Measurements from ENCODE around the gene C1QTNF9.
"Not testable (repeated sequence)": the region's sequence is repeated elsewhere in the genome, so short reads cannot be mapped to it uniquely, and the experiment has no call there.

C1QTNF9 gene

DNA sequence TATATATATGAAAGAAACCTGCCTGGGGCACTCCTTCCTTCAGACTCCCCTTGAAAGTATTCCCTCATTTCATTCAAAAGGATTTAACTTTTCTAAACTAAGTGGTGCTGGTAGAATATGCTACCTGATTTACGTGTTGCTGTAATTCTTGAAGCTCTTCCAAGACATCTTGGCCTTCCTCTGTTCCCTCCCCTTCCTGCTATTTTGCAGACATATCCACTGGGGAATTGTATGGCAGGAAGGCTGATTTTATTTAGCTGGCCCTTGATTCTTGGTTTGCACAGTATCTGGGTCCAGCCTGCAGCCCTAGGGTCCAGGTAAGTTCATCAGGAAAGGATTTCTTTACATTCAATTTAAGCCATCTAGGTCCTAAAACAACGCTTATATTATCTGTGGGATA, at the start of gene C1QTNF9:
Gene C1QTNF9, plus strand, starts transcription at position 281 of the 400 bp plus-strand sequence. CDS start 6,424 bp downstream, outside the sequence.
- DNase-seq (ENCODE audit: low read depth in 4 of 4, low spot score in 1 of 4): not testable (repeated sequence)

GRCh38 chr13:24261566-24261965, 47.8 kb upstream of the C1QTNF9 start:
- DNase-seq (ENCODE audit: low read depth in 4 of 4, low spot score in 1 of 4): no peak

DNA sequence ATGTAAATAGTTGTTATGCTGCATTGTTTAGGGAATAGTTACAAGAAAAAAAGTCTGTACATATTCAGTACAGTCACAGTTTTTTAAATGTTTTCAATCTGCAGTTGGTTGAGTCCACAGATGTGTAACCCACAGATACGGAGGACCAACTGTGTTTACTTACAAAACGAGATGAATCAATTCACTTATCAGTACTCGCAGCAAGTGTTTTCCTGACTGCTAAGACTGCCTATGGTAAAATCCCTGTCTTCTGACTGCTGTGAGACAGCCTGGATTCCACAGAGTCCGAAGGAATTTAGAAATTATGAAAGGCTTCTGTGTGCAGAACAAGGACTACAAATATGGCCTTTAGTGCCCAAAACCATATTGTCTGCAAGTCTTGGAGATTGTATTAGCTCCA, 45.7 kb upstream of the C1QTNF9 start:
- no peak for DNase-seq (ENCODE audit: low read depth in 4 of 4, low spot score in 1 of 4)

GRCh38 chr13:24264976-24265375, 44.4 kb upstream of the C1QTNF9 start:
- DNase-seq (ENCODE audit: low read depth in 4 of 4, low spot score in 1 of 4): peak in 2 of 4 experiments; percentile 65 to 74

GRCh38 chr13:24265453-24265852, 43.9 kb upstream of the C1QTNF9 start:
- DNase-seq (ENCODE audit: low read depth in 4 of 4, low spot score in 1 of 4): no peak

- no peak for DNase-seq (ENCODE audit: low read depth in 4 of 4, low spot score in 1 of 4)
These were observed 42.1 kb upstream of the C1QTNF9 start for GRCh38 chr13:24267274-24267673.

DNA sequence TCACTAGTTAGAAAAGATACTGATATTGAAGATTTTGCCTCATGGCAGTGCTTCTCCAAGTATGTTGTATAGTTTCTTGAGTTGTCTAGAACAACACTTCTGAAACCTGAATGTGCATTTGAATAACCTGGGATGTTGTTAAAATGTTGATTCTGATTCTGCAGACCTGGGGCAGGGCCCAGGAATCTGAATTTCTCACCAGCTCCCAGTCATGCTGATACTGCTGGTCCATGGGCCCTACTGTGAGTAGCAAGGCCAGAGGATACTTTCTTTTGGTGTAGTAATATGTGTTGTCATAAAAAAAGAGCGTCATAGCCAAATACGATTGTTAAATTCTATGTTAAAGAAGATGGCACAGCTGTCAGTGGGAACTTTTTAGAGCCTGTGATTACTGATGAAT, 41.6 kb upstream of the C1QTNF9 start:
- DNase-seq (ENCODE audit: low read depth in 4 of 4, low spot score in 1 of 4): no peak

DNA sequence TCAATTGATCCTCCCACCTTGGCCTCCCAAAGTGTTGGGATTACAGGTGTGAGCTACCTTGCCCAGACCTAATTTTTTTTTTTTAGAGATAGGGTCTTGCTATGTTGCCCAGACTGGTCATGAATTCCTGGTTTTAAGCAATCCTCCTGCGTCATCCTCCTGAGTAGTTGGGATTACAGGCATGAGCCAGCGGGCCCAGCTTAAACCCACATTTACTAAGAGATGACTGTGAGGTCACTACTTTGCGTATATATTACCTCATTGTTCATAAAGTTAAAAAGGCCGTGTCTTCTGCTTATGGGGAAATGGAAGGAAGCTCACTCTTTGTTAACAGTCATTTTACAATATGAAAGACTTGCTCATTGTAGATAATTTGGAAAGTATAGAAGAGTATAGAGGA, 39.6 kb upstream of the C1QTNF9 start:
- no peak for DNase-seq (ENCODE audit: low read depth in 4 of 4, low spot score in 1 of 4)

GRCh38 chr13:24270639-24271141, 38.7 kb upstream of the C1QTNF9 start:
- peak in 1 of 4 experiments; percentile 38 for DNase-seq (ENCODE audit: low read depth in 4 of 4, low spot score in 1 of 4)

- DNase-seq (ENCODE audit: low read depth in 4 of 4, low spot score in 1 of 4): no peak
These were observed 38.2 kb upstream of the C1QTNF9 start for GRCh38 chr13:24271231-24271600.

- peak in 1 of 4 experiments; percentile 36 for DNase-seq (ENCODE audit: low read depth in 4 of 4, low spot score in 1 of 4)
These were observed 37.6 kb upstream of the C1QTNF9 start for GRCh38 chr13:24271601-24272451.

- no peak for DNase-seq (ENCODE audit: low read depth in 4 of 4, low spot score in 1 of 4)
These were observed 36.8 kb upstream of the C1QTNF9 start for GRCh38 chr13:24272452-24273161.

DNA sequence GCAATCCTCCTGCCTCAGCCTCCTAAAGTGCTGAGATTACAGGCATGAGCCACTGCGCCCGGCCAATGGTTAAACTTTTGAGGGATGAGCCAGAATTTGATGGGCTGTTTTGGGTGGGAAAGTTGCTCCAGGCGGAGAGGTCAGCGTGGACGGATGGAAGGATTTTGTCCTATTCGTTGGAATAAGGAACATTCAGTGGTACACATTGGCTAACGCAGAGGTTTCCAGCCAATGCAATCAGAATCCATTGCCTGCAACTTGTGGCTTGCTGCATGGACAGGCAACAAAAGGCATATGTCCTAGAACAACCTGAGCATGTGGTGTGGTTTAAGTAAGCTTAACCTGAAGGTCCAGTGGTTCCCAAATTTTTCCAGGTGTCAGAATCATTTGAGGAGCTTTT, 35.5 kb upstream of the C1QTNF9 start:
- DNase-seq (ENCODE audit: low read depth in 4 of 4, low spot score in 1 of 4): no peak

- peak in 2 of 4 experiments; percentile 51 to 60 for DNase-seq (ENCODE audit: low read depth in 4 of 4, low spot score in 1 of 4)
These were observed 34.8 kb upstream of the C1QTNF9 start for GRCh38 chr13:24274452-24275021.

DNA sequence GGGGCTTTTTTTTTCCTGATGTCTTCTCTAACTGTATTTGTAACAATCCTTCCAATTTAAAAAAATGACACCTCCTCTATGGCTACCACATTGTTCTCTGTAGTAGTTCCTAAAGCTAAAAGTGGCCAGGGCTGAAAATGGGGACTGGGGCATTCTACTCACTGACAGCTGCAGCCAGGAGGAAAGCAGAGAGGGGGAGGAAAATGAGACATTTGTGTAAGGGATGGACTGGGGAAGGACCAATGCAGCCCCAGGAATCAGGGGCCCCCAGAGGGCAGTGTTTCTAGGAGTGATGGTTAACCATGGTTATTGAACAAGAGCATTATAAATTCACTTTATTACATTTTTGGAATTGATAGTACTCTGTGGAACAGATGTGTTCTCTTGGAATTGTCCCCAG, 34.3 kb upstream of the C1QTNF9 start:
- no peak for DNase-seq (ENCODE audit: low read depth in 4 of 4, low spot score in 1 of 4)

- no peak for DNase-seq (ENCODE audit: low read depth in 4 of 4, low spot score in 1 of 4)
These were observed 33.1 kb upstream of the C1QTNF9 start for GRCh38 chr13:24276306-24276705.

DNA sequence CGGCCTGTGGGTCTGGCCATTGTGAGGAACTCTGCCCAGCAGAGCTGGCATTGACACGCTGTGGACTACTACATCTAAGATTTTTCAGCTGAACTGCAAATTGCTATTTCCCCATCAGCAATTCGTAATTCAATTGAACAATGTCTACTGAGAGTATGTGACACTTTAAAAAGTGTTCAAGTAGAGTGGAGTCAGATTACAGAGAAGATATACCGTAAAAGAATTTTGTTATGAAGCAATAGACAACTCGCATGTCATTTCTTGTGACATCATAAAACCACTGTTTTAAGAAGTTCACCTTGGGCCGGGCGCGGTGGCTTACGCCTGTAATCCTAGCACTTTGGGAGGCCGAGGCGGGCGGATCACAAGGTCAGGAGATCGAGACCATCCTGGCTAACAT, 32.5 kb upstream of the C1QTNF9 start:
- no peak for DNase-seq (ENCODE audit: low read depth in 4 of 4, low spot score in 1 of 4)

- no peak for DNase-seq (ENCODE audit: low read depth in 4 of 4, low spot score in 1 of 4)
These were observed 31.6 kb upstream of the C1QTNF9 start for GRCh38 chr13:24277761-24278160.

DNA sequence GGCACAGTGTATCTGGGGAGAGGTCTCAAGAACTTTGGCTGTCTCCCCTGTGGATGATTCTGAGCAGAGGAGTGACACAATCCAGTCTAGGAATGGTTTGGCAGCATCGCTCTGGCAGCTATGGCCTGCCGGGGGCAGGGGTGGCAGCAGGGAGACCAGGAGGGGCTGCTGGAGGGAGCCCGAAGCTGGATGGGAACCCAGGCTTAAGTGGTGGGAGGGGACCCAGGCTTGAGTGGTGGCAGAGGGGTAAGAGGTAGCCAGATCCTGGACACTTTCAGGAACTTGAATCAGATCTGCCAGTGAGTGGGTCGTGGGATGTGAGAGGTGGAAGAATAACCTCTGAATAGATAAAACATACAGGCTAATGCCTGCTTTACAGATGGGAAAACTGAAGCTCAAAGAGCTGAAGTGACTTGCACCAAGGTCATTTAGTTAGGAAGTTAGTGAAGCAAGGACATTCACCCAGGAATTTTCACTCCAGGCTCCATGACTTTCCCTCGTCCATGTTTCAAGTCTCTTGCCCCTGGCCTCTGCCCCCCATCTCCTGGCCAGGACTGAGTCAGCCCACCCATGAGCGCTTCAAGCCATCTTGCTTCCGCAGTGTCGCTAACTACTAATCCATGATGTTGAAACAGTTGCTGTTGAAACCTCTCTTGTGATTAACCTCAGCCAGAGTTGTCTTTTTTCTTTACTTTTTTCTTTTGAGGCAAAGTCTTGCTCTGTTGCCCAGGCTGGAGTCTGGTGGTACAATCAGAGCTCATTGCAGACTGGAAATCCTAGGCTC, 29.9 kb upstream of the C1QTNF9 start:
- DNase-seq (ENCODE audit: low read depth in 4 of 4, low spot score in 1 of 4): no peak

DNA sequence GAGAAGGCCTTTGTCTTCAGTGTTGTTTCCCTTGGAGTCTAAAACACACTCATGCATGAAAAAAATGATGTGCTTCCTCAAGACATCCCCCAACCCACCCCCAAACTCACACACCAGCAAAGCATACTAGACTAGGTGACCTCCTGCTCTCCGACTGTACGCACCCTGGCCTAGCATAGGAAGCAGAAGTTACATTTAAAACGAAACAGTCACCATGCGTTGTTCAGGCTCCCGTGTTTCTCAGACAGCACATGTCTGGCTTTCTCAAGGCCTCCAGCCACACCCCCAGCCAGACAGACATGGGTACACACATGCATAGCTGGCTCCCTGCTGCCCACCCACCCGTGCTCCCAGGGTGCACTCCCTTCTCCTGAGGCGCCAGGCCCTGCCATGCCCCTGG, 28.7 kb upstream of the C1QTNF9 start:
- no peak for DNase-seq (ENCODE audit: low read depth in 4 of 4, low spot score in 1 of 4)
